IMR-90 (cell line): ENCODE results near the gene PLEKHG2. TPM values are rescaled to one million over a fixed set of nuclear protein-coding genes. Genes with fewer than 3 reads are reported as not detected.

Experiments
- ATAC-seq: fragments of 200-7000 bp; cut with Tn5 transposase; 2 replicates; pipeline ENCODE4 v1.9.1; 2020; ENCODE audit warnings: low read depth, mild to moderate bottlenecking, moderate library complexity
- BruUV-seq: library from RNA; stranded (reverse); fragments of 400-500 nt; replicated peaks from 2 replicates; lab custom pipeline; 2021; lab: Mats Ljungman, UMichigan
- CTCF ChIA-PET: fragments of 300-600 bp; formaldehyde crosslinking; extraction: SDS; loops from one replicate; lab custom pipeline; 2021; ENCODE audit warnings: antibody characterized with exemption; lab: Yijun Ruan, JAX
- POLR2A ChIA-PET: fragments of 300-600 bp; sonication (Branson Sonifier 250); formaldehyde crosslinking; loops from one replicate; lab custom pipeline; 2022; ENCODE audit warnings: antibody characterized with exemption; ENCODE audit not compliant: unreplicated experiment; lab: Charles Lee
- DNase-seq: peaks from one replicate; pipeline ENCODE4 v3.0.0; 2013
- H2AFZ ChIP-seq: replicated peaks from 2 replicates; pipeline ENCODE3; 2013; ENCODE audit warnings: low read length, mild to moderate bottlenecking; ENCODE audit not compliant: poor library complexity
- H2AK5ac ChIP-seq: 2 replicates; pipeline ENCODE4 v1.6.1; 2013; ENCODE audit warnings: low read depth, low read length, inconsistent platforms
- H2AK9ac ChIP-seq: replicated peaks from 2 replicates; pipeline ENCODE3; 2013; ENCODE audit warnings: mild to moderate bottlenecking, low read depth, low read length, moderate library complexity; ENCODE audit not compliant: poor library complexity
- H2BK120ac ChIP-seq: 2 replicates; pipeline ENCODE4 v1.6.1; 2013; ENCODE audit warnings: low read depth, low read length, inconsistent platforms
- H2BK15ac ChIP-seq: 3 replicates; pipeline ENCODE4 v1.6.1; 2013; ENCODE audit warnings: low read depth, low read length, inconsistent platforms
- H2BK20ac ChIP-seq: 2 replicates; pipeline ENCODE4 v1.6.1; 2013; ENCODE audit warnings: low read depth, mild to moderate bottlenecking, inconsistent platforms, low read length, moderate library complexity
- H2BK5ac ChIP-seq: 2 replicates; pipeline ENCODE4 v1.6.1; 2013; ENCODE audit warnings: mild to moderate bottlenecking, low read depth, low read length, inconsistent platforms; ENCODE audit not compliant: poor library complexity, severe bottlenecking
- H3K14ac ChIP-seq: replicated peaks from 2 replicates; pipeline ENCODE4 v1.6.1; 2013; ENCODE audit warnings: low read depth, low read length, inconsistent platforms
- H3K18ac ChIP-seq: 2 replicates; pipeline ENCODE4 v1.6.1; 2013; ENCODE audit warnings: low read depth, low read length, control low read depth
- H3K23ac ChIP-seq: 2 replicates; pipeline ENCODE4 v1.6.1; 2013; ENCODE audit warnings: low read depth, low read length, inconsistent platforms
- H3K27ac ChIP-seq: 2 replicates; pipeline ENCODE4 v1.5.1; 2013; ENCODE audit warnings: mild to moderate bottlenecking, control low read depth, low read length; ENCODE audit not compliant: insufficient read depth
- H3K27me3 ChIP-seq: 2 replicates; pipeline ENCODE4 v1.6.1; 2013; ENCODE audit warnings: low read length; ENCODE audit not compliant: control insufficient read depth, insufficient read depth
- H3K36me3 ChIP-seq: 2 replicates; pipeline ENCODE4 v1.6.1; 2013; ENCODE audit warnings: low read length, mixed read lengths; ENCODE audit not compliant: control insufficient read depth, insufficient read depth
- H3K4ac ChIP-seq: 2 replicates; pipeline ENCODE4 v1.6.1; 2013; ENCODE audit warnings: low read depth, low read length, inconsistent platforms
- H3K4me1 ChIP-seq: 2 replicates; pipeline ENCODE4 v1.6.1; 2013; ENCODE audit warnings: low read length, mixed read lengths; ENCODE audit not compliant: control insufficient read depth, insufficient read depth
- H3K4me2 ChIP-seq: 2 replicates; pipeline ENCODE4 v1.6.1; 2013; ENCODE audit warnings: low read depth, mild to moderate bottlenecking, control low read depth, low read length, moderate library complexity
- H3K4me3 ChIP-seq: 2 replicates; pipeline ENCODE4 v1.5.1; 2013; ENCODE audit warnings: low read depth, mild to moderate bottlenecking, control low read depth, low read length, moderate library complexity; ENCODE audit not compliant: insufficient read depth
- H3K56ac ChIP-seq: 2 replicates; pipeline ENCODE4 v1.6.1; 2013; ENCODE audit warnings: low read length, inconsistent platforms; ENCODE audit not compliant: insufficient read depth; ENCODE audit errors: extremely low read depth
- H3K79me1 ChIP-seq, 2 experiments: 2 replicates each; pipeline ENCODE4 v1.6.1; 2013; ENCODE audit warnings: low read length in 2 of 2, inconsistent platforms in 1 of 2, low read depth in 1 of 2
- H3K9ac ChIP-seq: 2 replicates; pipeline ENCODE4 v1.6.1; 2013; ENCODE audit warnings: low read depth, low read length, control low read depth
- H3K9me1 ChIP-seq: 2 replicates; pipeline ENCODE4 v1.6.1; 2013; ENCODE audit warnings: low read length, inconsistent platforms; ENCODE audit not compliant: insufficient read depth
- H3K9me3 ChIP-seq: 2 replicates; pipeline ENCODE4 v1.6.1; 2013; ENCODE audit warnings: low read length; ENCODE audit not compliant: control insufficient read depth, insufficient read depth
- H4K20me1 ChIP-seq: 2 replicates; pipeline ENCODE4 v1.6.1; 2013; ENCODE audit warnings: low read length, inconsistent platforms; ENCODE audit not compliant: insufficient read depth
- H4K5ac ChIP-seq: 2 replicates; pipeline ENCODE4 v1.6.1; 2013; ENCODE audit warnings: mild to moderate bottlenecking, low read depth, low read length, control low read depth
- H4K8ac ChIP-seq, 2 experiments: 2 replicates each; pipeline ENCODE4 v1.6.1; 2013; ENCODE audit warnings: low read depth in 2 of 2, low read length in 2 of 2, control low read depth in 1 of 2, inconsistent platforms in 1 of 2
- H4K91ac ChIP-seq: 2 replicates; pipeline ENCODE4 v1.6.1; 2013; ENCODE audit warnings: low read depth, low read length, inconsistent platforms; ENCODE audit not compliant: insufficient read depth
- CEBPB ChIP-seq: IDR thresholded peaks from 2 replicates; pipeline ENCODE4 v1.6.1; 2012; ENCODE audit warnings: low read depth, low read length, improper control_type of control experiment
- POLR2A ChIP-seq: IDR thresholded peaks from 2 replicates; pipeline ENCODE4 v1.6.1; 2012; ENCODE audit warnings: mild to moderate bottlenecking, low read depth, low read length
- RCOR1 ChIP-seq: IDR thresholded peaks from 2 replicates; pipeline ENCODE4 v1.6.1; 2012; ENCODE audit warnings: mild to moderate bottlenecking, low read length, improper control_type of control experiment; ENCODE audit not compliant: insufficient replicate concordance
- WGBS, 2 experiments: methylation state at CpG; one replicate each; pipeline versions ENCODE4 v1.1.5 to v1.1.7; 2013; ENCODE audit warnings: missing lambda C conversion rate in 2 of 2; ENCODE audit not compliant: insufficient read length in 1 of 2; ENCODE audit errors: extremely low coverage in 2 of 2; 5-methylcytosine and 5-hydroxymethylcytosine counted together
- dilution Hi-C: fragments of 300-500 bp; cut with HindIII; formaldehyde crosslinking; loops from one replicate; pipeline ENCODE4 v1.14.3; 2018; ENCODE audit warnings: low sequenced_read_pairs; ENCODE audit not compliant: unreplicated experiment
- in situ Hi-C: fragments of 300-500 bp; cut with MboI; formaldehyde crosslinking; loops from 3 replicates; pipeline ENCODE4 v1.14.3; 2019; ENCODE audit warnings: low sequenced_read_pairs, inconsistent platforms, mixed read lengths
- intact Hi-C: fragments of 100-400 bp; cut with micrococcal nuclease; formaldehyde crosslinking; loops from 2 replicates; pipeline ENCODE4 v1.10.0; 2022
- polyA plus RNA-seq, 3 experiments: library from polyadenylated mRNA; depleted of rRNA; stranded (reverse); fragments of >200 nt; gene quantifications; 2 replicates each; pipeline ENCODE4 v1.2.3, GENCODE V29; 2012; ENCODE audit warnings: low replicate concordance in 1 of 3
- total RNA-seq: library from RNA; depleted of rRNA; stranded (reverse); fragments of >200 nt; gene quantifications from 2 replicates; pipeline ENCODE4 v1.2.3, GENCODE V29; 2012

Gene PLEKHG2
- total and polyA plus RNA-seq, 2 of the 4 experiments (the other 2 are of a cell fraction), result 6.5 to 28.3 TPM

DNA sequence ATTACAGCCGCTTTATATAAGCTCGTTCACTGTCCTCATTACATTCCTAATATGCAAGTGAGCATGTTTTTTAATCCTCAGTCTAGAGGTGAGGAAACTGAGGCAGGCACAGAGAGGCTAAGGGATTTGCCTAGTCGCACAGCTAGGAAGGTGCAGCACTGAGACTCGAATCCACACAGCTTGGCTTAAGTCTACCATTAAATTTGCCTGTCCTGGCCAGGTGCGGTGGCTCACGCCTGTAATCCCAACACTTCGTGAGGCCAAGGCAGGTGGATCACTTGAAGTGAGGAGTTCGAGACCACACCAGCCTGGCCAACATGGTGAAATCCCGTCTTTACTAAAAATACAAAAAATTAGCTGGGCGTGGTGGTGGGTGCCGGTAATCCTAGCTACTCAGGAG is 15.2 kb downstream of the PLEKHG2 start:
- peaks cover 20% of the 10 kb centered on the region for H4K20me1 ChIP-seq
- intact Hi-C loops (loop anchor here (1.0 kb wide), 1 partner anchor 15 kb away; the partner anchor contains the start of gene PLEKHG2), dilution Hi-C loops (no loop called here), in situ Hi-C loops (loop anchor here (25.0 kb wide), 1 partner anchor 410 kb away; the partner anchor contains the start of genes DYRK1B and FBL)
- no peak overlapping the region for H4K91ac ChIP-seq
- peak overlapping the region; percentile 77 for H4K5ac ChIP-seq
- TF ChIP-seq POLR2A (peak; percentile 23; the same call in 1 of the 2 replicates), RCOR1 (no peak), CEBPB (0 out of 2 replicates have a peak, but pooled peaks have one; percentile 13)
- no peak overlapping the region for H2BK15ac ChIP-seq
- H3K9me1 ChIP-seq, result peaks cover 14% of the 10 kb centered on the region
- H3K4me3 ChIP-seq, result no peak overlapping the region
- BruUV-seq, result no TSS peak
- peak overlapping the region; percentile 29; the same call in 1 of the 2 replicates for H3K23ac ChIP-seq
- DNase-seq, result no peak
- peak overlapping the region; percentile 8; the same call in 1 of the 2 replicates for H3K14ac ChIP-seq
- POLR2A ChIA-PET, result interaction anchor here (1.1 kb wide), 1 partner anchor 18 kb away, joined by 4 read pairs; no protein-coding TSS in a partner anchor
- H2AK5ac ChIP-seq, result peak overlapping the region; percentile 90
- peak overlapping the region; percentile 21; the same call in 1 of the 2 replicates for H3K18ac ChIP-seq
- no peaks in the 10 kb centered on the region for H3K9me3 ChIP-seq
- H3K27me3 ChIP-seq, result no peaks in the 10 kb centered on the region
- H3K4me1 ChIP-seq, result peaks cover 19% of the 10 kb centered on the region
- no peak overlapping the region for H3K9ac ChIP-seq
- H2AK9ac ChIP-seq, result no peak overlapping the region
- peak overlapping the region; percentile 69; the same call in 1 of the 2 replicates for H3K27ac ChIP-seq
- H3K79me1 ChIP-seq, result peaks cover 5 to 54% of the 10 kb centered on the region in 2 experiments; a peak in 3 of 4 replicates
- no peak overlapping the region for H2AFZ ChIP-seq
- WGBS, 2 experiments, result 92% methylated on average over 4 of the region's 11 CpGs; no CpG with 5 or more reads in 1 of the 2 experiments
- no peak overlapping the region; the same call in 1 of the 2 replicates for H2BK20ac ChIP-seq
- peak overlapping the region; percentile 67 for H2BK5ac ChIP-seq
- H4K8ac ChIP-seq, result peak overlapping the region; percentile 8 to 24; a peak in 1 of 4 replicates
- H3K4ac ChIP-seq, result peak overlapping the region; percentile 28; the same call in 1 of the 2 replicates
- no peak overlapping the region for H3K4me2 ChIP-seq
- CTCF ChIA-PET, result interaction anchor here (1.2 kb wide), 1 partner anchor 16 kb away, joined by 5 read pairs; the partner anchor contains the start of gene PLEKHG2
- H2BK120ac ChIP-seq, result peak overlapping the region; percentile 69; the same call in 1 of the 2 replicates
- H3K36me3 ChIP-seq, result peaks cover 35% of the 10 kb centered on the region
- H3K56ac ChIP-seq, result no peak overlapping the region
- ATAC-seq, result no peak
